Stimulated activated CD8-positive, alpha-beta memory T cell treated with anti-CD3 and anti-CD28 coated beads, Interleukin-7, amount 100 ng/mL, for 24 hours (primary cell): ENCODE results near the gene NR3C1.

Experiments used
- DNase-seq: peaks from one replicate; pipeline ENCODE4 v3.0.0-alpha.2; 2020; ENCODE audit warnings: low read depth

NR3C1 gene

DNA sequence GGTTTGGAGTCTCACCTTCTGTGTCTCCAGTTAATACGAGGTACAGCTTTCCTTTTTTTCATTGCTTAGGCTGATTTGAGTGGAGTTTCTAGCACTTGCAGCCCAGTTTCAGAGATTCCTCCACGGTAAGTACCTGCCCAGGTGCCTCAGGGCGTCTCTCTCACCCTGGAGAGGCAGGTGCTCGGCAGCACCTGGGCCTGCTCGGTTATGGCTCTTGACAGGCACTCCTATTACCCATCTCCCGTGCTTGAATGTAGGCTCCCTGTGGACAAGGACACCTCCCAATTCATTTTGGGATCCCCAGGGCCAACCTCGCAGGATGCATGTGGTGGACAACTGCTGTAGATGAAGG is 144.3 kb downstream of the NR3C1 start:
- no peak for DNase-seq

DNA sequence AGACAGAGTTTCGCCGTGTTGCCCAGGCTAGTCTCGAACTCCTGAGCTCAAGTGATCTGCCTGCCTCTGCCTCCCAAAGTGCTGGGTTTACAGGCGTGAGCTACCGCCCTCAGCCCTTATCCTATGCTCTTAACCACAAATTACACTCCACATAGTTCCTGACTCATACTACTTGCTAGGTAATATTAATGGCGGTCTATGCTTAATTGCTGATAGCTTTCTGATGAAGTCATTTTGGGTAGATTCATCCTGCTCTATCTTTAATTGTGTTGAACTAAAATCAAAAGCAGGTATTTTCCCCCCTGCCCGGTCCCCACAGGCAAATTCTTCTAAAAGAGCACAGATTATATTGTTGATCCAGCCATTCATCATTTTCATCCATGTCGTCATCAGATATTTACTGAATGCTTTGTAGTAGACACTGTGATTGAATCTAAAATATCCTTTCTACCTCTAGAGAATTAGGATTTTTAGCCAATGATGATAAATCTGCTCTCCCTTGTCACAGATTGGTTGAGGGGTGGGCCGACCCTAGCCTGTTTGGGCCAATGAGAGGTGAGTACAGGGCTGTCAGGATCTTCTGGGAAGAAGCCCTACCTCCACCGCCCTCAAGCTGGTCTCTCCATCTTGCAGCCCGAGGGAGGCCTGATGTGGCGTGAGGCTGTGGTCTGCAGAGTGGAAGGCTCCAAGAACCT is 144.8 kb downstream of the NR3C1 start:
- no peak for DNase-seq

DNA sequence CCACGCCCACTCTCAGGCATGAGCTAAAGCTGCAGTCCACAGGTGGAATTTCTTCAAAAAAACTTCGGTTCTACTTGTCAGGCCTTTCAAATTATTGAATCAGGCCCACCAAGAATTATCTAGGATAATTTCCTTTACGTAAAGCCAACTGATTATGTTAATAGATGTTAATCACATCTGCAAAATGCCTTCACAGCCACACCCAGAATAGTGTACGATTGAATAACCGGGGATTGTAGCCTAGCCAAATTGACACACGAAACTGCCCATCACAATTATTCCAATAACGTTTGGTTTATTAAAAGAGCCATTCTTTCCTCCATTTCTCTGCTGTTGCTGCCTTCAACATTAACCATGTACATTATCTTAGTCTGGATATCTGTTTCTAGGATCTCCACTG is 148.7 kb downstream of the NR3C1 start:
- DNase-seq: no peak

DNA sequence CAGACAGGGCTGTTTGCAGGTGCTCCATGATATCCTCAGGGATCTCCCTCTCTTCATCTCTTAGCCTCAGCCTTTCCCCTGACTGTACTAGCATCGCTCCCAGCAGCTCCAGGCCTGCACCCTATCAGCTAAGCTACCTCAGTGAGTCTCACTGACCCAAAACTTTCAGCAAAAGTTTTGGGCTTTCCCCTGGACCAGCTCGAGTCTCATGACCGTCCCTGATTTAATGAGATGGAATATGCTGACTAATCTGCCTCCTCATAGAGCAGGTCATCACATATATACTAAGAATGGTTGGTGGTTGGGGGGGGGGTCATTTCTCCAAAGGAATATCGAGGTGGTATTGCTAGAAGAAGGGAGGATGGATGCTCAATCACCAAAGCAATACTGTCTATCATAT is 151.5 kb downstream of the NR3C1 start:
- no peak for DNase-seq

DNA sequence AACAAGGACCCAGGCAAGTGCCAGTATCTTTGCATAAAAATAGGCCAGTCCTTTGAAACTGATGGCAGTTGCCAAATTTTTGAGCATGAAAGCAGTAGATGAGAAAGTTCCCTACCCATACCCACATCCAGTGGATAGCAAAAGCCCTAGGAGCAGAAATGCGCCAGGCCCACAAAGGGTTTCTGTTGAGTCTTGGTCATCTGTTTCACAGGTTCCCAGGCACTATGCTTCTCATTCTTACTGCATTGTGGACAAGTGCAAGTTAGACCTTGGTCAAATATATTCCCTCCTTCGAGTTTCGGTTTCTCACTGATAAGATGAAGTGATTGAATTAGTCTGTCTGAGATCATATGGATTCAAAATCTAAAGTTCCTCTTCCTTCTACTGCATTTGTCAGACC is 152.3 kb downstream of the NR3C1 start:
- DNase-seq: no peak

DNA sequence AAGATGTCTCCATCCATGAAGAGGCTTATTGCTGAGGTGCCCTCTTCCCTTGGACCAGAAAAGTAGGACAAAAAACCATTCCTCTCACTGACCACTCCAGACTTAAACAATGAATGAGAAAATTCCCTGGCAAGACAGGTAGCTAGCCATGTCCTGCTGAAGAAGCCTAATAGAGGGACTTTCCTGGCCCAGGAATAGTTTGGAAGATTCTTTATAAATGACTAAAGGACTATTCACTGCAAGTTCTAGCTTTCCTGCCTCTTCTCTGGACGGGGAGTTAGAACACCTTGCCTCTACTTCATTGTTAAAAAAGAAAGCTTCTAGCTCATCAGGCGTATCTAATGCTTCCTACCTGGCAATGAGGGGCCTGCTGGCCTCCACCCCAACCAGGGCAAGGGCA is 153.6 kb downstream of the NR3C1 start:
- DNase-seq: no peak

DNA sequence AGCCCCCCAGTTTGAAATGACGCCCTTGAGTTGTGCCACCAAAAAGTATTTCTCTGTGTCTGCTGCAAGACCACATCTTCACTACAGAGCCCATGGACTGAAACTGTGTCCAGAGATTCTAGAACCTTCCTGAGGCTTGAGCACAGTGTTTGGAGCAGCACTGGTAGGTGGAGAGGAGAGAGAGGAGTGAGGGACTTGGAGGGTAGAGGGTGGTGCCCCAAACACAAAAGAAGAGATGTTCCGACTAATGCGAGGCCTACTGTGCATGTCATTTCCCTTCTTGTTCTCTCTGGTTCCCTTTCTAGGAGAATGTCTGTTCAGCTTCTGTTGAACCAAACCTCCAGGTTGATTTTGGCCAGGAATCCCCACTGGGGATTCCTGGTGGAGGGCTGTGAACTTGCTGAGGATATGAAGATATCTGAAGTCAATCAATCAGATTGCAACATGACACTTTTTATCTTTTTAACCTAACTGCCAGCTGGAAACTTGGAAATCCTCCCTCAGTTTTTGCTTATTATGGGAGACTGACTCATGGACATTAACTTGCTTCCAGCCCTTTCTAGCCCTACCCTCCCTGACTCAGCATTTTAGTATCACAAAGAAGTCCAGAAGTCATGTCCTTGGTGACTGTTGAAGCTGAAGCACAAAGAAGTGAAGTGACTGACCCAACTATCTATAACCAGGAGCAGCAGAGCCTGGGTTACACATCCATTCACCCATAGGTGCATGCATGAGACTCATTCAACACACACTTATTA is 154.5 kb downstream of the NR3C1 start:
- DNase-seq: no peak

DNA sequence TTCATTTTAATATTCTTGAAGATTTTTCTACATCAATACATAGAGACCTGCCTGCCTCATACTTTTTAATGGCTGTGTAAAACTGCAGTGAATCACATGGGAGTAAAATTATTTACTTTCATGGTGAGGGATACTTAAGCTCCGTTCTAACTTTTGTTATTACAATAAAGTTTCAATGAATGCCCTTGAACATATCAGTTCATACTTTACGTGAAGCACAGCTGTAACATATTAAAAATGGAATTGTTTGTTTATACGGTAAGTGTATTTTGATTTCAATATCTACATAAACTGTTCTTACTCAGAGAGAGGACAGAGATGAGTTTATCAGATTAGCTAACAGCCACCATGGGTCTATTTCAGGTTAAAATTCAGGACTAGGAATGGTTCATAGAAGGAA is 155.1 kb downstream of the NR3C1 start:
- no peak for DNase-seq

DNA sequence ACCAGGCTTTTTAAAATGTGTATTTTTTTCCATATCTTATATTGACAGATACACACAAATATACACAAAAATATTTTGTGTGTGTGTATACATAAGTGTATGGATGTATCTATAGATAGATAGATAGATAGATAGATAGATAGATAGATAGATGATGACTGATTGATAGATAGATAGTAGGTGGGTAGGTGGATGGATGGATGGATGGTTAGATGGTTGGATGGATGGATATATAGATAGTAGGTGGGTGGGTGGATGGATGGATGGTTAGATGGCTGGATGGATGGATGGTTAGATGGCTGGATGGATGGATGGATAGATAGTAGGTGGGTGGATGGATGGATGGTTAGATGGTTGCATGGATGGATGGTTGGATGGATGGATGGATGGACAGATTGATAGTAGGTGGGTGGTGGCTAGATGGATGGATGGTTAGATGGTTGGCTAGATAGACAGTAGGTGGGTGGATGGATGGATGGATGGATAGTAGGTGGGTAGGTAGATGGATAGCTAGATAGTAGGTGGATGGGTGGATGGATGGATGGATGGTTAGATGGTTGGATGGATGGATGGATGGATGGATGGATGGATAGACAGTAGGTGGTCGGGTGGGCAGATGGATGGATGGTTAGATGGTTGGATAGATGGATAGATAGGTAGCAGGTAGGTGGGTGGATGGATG is 156.2 kb downstream of the NR3C1 start:
- no peak for DNase-seq

DNA sequence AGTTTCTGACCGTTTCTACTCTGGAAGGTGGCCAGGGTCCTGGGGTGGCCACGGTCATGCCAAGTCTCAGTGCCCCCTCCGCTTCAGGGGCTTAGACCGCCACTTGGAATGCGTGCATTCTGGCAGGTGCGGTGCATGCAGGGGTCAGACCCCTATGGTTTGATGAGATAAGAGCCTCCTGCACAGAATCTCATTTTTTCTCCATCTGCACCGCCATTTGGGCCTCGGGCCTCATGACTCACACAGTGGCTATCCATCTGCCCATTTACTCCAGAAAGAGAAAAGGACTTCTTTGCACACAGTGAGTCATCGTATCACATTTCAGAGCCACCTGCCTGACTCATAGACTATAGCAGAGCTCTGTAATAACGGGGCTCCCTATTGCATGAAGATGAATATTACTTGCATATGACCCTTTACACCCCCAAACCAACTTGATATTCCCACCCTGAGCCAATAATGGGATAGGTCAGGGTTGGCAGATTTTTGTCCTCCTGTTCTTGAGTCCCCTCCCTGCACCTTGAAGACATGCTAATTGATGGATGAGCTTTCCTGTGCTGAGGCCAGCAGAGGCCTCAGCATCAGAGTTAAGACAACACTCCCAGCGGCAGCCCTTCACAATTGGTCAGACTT is 157.4 kb downstream of the NR3C1 start:
- no peak for DNase-seq

DNA sequence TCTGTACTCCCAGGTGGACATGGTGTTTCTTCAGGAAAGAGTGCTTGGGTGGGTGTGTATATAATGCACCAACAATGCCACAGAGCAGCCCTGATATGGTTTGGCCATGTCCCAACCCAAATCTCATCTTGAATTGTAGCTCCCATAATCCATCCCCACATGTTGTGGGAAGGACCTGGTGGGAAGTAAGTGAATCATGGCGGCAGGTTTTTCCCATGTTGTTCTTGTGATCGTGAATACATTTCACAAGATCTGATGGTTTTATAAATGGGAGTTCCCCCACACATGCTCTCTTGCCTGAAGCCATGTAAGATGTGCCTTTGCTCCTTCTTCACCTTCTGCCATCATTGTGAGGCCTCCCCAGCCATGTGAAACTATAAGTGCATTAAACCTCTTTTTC is 158.5 kb downstream of the NR3C1 start:
- DNase-seq: no peak

DNA sequence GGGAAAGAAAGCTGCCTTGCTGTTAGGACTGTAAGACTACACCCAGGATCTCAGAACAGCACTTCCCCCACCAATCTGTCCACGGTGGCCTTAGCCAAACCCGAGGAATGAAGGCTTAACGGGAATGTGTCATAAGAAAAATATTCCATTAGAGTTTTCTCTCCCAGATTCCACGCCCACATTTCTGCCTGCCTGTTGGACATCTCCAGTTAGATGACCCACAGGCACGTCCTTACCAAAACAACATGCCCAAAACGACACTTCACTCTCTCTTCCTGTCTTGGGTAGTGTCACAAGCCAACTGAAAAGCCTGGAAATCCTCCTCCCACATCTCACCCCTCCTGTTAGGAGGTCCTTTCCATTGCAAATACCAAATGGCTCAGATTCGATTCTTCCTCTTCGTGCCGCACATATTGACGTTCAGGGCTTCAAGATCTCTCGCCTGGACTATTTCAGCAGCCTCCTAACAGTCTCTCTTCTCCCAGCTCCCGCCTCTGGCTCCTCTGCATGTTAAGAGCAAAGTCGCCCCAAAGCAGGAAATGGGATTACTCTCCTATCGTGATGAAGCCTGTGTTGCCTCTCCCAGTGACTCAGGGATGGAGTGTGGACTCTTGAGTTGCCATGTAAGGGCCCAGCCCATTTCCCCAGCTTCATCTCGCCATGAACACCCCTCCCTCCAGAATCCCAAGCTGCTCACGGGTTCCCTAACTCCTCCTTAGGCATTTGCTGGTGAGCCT is 159.3 kb downstream of the NR3C1 start:
- no peak for DNase-seq

DNA sequence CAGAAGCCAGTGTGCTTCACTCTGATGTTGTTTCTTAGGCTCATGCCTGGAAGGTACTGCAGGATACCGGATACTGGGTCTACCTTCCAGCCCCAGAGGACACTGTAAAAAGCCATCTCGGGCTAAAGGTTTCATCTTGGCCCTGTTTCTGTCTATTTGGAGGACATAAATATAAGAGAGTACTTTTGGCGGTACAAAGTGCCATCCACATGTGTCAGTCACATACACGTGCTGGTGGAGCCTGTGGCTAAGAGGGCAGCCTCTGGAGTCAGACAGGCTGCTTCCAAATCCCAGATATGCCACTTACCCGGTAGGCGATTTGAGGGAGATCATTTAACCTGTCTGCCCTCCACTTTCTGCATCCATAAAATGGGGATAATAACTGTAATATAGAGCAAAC is 160.4 kb downstream of the NR3C1 start:
- no peak for DNase-seq

DNA sequence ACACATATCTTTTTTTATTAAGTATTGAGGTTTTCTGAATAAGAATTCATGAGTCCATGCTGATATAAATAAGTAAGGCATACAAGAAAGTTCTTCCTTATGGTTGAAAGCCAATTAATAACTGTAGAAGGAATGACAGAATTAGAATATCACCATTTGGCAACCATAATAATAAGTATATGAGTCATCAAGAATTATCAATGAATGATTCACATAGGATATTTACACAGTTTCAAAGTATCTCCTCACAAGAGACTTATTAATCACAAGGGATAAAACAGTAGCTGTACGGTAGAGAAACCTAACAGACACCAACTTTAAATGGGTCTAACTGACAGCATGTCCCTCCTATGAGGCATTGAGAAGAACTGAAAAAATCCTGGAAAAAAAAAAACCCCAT is 161.6 kb downstream of the NR3C1 start:
- no peak for DNase-seq

DNA sequence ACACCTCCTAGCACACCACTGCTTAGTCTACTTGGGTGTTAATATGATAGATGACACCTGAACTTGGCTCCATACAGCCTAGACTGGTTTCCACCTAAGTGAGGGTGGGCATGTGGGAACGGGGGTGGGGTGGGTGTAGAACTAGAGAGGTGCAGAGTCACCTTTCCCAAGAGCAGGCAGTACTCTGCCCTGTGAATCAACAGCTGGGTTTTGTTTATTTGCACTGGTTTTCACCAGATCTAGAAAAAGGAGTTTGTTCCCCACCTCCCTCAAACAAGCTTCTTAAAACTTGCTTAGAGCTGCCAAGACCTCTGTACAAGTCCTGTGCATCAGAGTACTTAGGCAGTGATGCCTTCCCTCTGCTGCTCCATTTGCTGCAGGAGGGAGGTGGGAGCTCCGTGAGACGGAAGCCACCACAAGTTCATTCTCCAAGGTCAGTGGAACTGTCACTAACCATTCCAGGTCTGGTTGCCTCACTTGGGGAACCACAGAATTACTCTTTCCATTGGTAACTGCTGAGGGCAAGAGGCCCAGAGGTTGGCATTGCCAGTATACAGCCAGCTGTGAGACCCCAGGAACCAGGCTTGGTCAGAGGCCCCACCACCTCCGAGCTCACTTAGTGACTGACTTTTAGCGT is 163.5 kb downstream of the NR3C1 start:
- DNase-seq: no peak

DNA sequence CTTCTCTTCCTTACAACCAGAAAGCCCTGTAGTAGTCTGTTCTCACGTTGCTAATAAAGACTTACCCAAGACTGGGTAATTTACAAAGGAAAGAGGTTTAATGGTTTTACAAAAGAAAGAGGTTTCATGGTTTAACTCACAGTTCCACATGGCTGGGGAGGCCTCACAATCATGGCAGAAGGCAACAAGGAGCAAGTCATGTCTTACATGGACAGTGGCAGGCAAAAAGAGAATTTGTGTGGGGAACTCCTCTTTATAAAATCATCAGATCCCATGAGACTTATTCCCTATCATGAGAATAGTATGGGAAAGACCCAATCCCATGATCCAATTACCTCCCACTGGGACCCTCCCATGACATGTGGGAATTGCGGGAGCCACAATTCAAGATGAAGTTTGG is 164.9 kb downstream of the NR3C1 start:
- DNase-seq: no peak

DNA sequence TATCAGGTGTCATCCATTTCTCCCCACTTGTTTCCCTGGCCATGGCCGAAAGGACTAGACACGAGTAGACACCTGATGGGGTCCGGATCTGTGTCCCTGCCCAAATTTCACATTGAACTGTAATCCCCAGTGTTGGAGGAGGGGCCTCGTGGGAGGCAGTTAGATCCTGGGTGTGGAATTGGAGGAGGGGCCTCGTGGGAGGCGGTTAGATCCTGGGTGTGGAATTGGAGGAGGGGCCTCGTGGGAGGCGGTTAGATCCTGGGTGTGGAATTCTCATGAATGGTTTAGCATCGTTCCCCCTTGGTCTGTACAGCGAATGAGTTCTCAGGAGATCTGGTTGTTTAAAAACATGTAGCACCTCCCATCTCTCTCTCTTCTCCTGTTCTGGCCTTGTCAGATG is 165.8 kb downstream of the NR3C1 start:
- DNase-seq: no peak

DNA sequence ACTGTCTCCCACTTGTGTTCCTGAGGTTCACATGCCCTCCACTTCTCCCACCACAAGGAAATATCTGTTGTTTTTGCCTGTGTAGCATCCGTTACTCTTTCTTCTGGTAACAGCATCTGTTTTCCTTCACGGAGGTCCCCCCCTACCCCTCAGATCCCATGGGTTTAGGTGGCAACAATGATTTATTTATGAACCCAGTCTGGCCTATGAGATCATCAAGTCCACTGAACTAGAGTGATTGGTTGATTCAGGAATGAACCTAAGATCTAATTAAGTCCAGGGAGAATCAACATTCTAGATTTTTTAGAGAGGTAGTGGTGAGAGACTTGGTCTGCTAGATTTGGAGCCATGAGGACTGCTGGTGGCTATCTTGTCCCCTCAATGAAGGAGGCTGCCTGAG is 166.8 kb downstream of the NR3C1 start:
- no peak for DNase-seq

DNA sequence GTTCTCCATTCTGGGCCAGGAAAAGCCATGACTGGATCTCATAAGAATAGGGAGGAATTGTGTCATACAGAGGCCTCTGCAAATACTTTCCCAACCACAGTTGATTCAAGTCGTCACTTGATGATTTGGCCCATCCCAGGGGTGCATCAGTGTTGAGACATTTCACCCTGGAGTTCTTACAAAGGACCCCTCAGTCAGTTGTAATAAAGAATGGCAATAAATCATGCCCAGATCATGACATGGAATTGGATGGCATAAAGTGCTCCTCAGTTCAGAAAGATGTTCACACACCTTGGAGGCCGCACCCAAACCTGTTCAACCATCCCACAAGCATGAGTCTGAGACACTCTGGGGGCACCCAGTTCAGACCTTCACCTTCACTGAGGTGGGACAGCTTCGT is 168.1 kb downstream of the NR3C1 start:
- no peak for DNase-seq

DNA sequence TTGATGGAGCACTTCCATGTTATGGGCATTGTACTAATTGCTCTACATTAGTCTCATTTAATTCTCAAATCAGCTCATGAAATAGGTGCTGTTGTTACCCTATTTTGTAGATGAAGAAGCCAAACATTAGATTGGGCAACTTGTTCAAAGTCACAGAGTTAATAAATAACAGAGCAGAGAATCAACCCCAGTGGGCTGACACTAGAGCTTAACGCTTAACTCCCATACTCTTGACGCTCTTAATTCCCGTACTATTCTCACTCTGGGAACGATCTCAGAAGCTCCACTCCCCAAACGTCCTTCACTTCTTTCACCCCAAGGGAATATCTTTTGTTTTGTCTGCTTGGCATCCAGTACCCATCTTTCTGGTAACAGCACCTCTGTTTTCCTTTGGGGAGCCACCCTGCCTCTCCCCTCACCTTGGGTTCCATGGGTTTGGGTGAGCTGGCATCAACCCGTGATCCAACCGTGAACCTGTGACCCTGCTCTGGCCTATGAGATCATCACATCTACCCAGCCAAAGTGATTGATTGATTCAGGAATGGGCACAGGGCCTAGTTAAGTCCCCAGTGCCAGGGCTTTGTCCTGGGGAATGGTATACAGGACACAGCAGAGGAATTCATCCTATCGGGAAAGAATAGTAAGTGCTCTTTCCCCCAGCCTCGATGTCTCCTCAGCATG is 169.2 kb downstream of the NR3C1 start:
- no peak for DNase-seq

DNA sequence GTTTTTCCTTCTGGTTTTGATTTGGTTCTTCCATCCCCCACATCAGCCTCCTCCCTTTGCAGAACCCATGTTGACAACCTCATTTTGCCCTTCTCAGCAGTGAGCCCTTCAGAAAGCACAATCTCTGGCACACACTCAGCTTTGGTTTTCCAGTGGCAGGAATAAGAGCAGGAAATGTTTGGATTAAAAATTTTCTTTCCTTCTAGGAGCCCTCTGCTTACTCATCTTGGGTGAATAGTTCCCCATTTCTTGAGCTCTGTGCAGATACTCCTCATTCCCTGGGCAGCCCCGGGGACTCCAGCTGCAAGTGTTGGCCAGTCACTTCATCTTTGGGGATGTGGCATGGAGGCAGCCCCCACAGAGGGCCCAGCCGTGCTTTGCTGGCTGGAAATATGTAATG is 170.5 kb downstream of the NR3C1 start:
- DNase-seq: no peak
